ENCODE results near the gene FAM20C. TPM values are rescaled to one million over a fixed set of nuclear protein-coding genes. Genes with fewer than 3 reads are reported as not detected.

FAM20C gene
- total RNA-seq, 1 experiment from 2014 or later = 34.0 TPM

- intact Hi-C loops (cut with micrococcal nuclease; ENCODE audit: unreplicated experiment) = no loop called here
- no peak for TF ChIP-seq CTCF (IDR thresholded peaks at IDR 0.05; ENCODE audit: insufficient read depth in 1 of 2, low read depth in 1 of 2, low read length in 1 of 2, severe bottlenecking in 1 of 2, unreplicated experiment in 1 of 2)
- ChIA-PET CTCF (no interaction called here), POLR2A (no interaction called here)
- Mint-ChIP-seq H3K27me3 (ENCODE audit: insufficient read depth, unreplicated experiment) (peaks cover 2% of the 10 kb centered on the region), H3K36me3 (ENCODE audit: insufficient read depth, unreplicated experiment) (no peaks in the 10 kb centered on the region), H3K9me3 (ENCODE audit: unreplicated experiment) (no peaks in the 10 kb centered on the region), H3K4me1 (ENCODE audit: low read depth, unreplicated experiment) (no peaks in the 10 kb centered on the region), H3K4me3 (ENCODE audit: unreplicated experiment) (no peak overlapping the region), H3K27ac (ENCODE audit: unreplicated experiment) (no peak overlapping the region)
- Histone ChIP-seq H3K4me1 (no peaks in the 10 kb centered on the region), H3K9me3 (no peaks in the 10 kb centered on the region), H3K36me3 (ENCODE audit: control insufficient read depth, insufficient read depth, low read length) (no peaks in the 10 kb centered on the region), H3K4me3 (ENCODE audit: low read depth, low read length) (no peak overlapping the region), H3K27me3 (replicated peaks; ENCODE audit: control insufficient read depth, insufficient read depth, low read length) (no peaks in the 10 kb centered on the region)
- peak in 1 of 2 experiments; percentile 25 for DNase-seq
- BruUV-seq (replicated peaks) = no TSS peak
Observed at GRCh38 chr7:173209-173918, 19.0 kb upstream of the FAM20C start.

GRCh38 chr7:174716-175115, 17.7 kb upstream of the FAM20C start:
- H3K4me1 ChIP-seq = no peaks in the 10 kb centered on the region
- BruUV-seq (replicated peaks) = no TSS peak
- Mint-ChIP-seq H3K27me3 (ENCODE audit: insufficient read depth, unreplicated experiment) (peaks cover 6% of the 10 kb centered on the region), H3K9me3 (ENCODE audit: unreplicated experiment) (no peaks in the 10 kb centered on the region), H3K27ac (ENCODE audit: unreplicated experiment) (no peak overlapping the region), H3K36me3 (ENCODE audit: insufficient read depth, unreplicated experiment) (peaks cover 4% of the 10 kb centered on the region), H3K4me3 (ENCODE audit: unreplicated experiment) (no peak overlapping the region), H3K4me1 (ENCODE audit: low read depth, unreplicated experiment) (no peaks in the 10 kb centered on the region)
- H3K4me3 ChIP-seq (ENCODE audit: low read depth, low read length) = no peak overlapping the region
- intact Hi-C loops (cut with micrococcal nuclease; ENCODE audit: unreplicated experiment) = no loop called here
- TF ChIP-seq CTCF (IDR thresholded peaks at IDR 0.05; ENCODE audit: insufficient read depth in 1 of 2, low read depth in 1 of 2, low read length in 1 of 2, severe bottlenecking in 1 of 2, unreplicated experiment in 1 of 2) = no peak
- no peak for DNase-seq
- H3K27me3 ChIP-seq (replicated peaks; ENCODE audit: control insufficient read depth, insufficient read depth, low read length) = no peaks in the 10 kb centered on the region
- POLR2A ChIA-PET = no interaction called here
- no peaks in the 10 kb centered on the region for H3K36me3 ChIP-seq (ENCODE audit: control insufficient read depth, insufficient read depth, low read length)
- no peaks in the 10 kb centered on the region for H3K9me3 ChIP-seq
- CTCF ChIA-PET = interaction anchor here (0.5 kb wide), 1 partner anchor 20 kb away, joined by 4 read pairs; no protein-coding TSS in a partner anchor

- BruUV-seq (replicated peaks) = no TSS peak
- ChIA-PET CTCF (no interaction called here), POLR2A (no interaction called here)
- Mint-ChIP-seq H3K36me3 (ENCODE audit: insufficient read depth, unreplicated experiment) (peaks cover 4% of the 10 kb centered on the region), H3K27ac (ENCODE audit: unreplicated experiment) (no peak overlapping the region), H3K9me3 (ENCODE audit: unreplicated experiment) (no peaks in the 10 kb centered on the region), H3K27me3 (ENCODE audit: insufficient read depth, unreplicated experiment) (peaks cover 6% of the 10 kb centered on the region), H3K4me3 (ENCODE audit: unreplicated experiment) (no peak overlapping the region), H3K4me1 (ENCODE audit: low read depth, unreplicated experiment) (no peaks in the 10 kb centered on the region)
- intact Hi-C loops (cut with micrococcal nuclease; ENCODE audit: unreplicated experiment) = no loop called here
- DNase-seq = no peak
- no peak overlapping the region for H3K4me3 ChIP-seq (ENCODE audit: low read depth, low read length)
- TF ChIP-seq CTCF (IDR thresholded peaks at IDR 0.05; ENCODE audit: insufficient read depth in 1 of 2, low read depth in 1 of 2, low read length in 1 of 2, severe bottlenecking in 1 of 2, unreplicated experiment in 1 of 2) = no peak
- H3K36me3 ChIP-seq (ENCODE audit: control insufficient read depth, insufficient read depth, low read length) = no peaks in the 10 kb centered on the region
- no peaks in the 10 kb centered on the region for H3K4me1 ChIP-seq
- H3K27me3 ChIP-seq (replicated peaks; ENCODE audit: control insufficient read depth, insufficient read depth, low read length) = no peaks in the 10 kb centered on the region
- H3K9me3 ChIP-seq = no peaks in the 10 kb centered on the region
Observed at GRCh38 chr7:175955-176354, 16.4 kb upstream of the FAM20C start.

Measured in Caco-2 (cell line).